ENCODE measurements around the gene LCN6.

LCN6 gene

DNA sequence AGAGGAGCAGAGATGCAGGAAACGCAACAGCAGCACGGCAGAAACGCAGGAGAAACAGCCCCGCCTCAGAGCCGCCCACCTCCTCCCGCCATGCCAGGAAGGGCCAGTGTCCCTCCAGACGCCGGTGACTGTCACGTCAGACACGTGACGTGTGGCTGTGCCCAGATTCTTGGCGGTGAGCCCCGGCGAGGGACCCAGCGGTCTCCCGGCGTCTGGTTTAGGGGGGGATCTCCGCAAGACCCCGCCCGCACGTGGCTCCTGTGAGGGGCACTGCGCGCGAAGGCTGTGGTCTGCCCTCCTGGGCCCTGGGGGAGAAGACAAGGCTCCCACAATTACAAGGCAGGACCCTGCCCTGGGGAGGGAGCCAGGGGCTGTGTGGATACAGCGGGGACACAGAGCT is 12.1 kb upstream of the LCN6 start:
- ChIA-PET CTCF (interaction anchor here (1.2 to 5.2 kb wide), 5 partner anchors 14 to 31 kb away, joined by 3 to 24 read pairs (median 17); partner anchors contain the start of gene LCN10), POLR2A (no interaction called here)
- no peak for DNase-seq (ENCODE audit: extremely low spot score)
- TF ChIP-seq, protein P1, sequence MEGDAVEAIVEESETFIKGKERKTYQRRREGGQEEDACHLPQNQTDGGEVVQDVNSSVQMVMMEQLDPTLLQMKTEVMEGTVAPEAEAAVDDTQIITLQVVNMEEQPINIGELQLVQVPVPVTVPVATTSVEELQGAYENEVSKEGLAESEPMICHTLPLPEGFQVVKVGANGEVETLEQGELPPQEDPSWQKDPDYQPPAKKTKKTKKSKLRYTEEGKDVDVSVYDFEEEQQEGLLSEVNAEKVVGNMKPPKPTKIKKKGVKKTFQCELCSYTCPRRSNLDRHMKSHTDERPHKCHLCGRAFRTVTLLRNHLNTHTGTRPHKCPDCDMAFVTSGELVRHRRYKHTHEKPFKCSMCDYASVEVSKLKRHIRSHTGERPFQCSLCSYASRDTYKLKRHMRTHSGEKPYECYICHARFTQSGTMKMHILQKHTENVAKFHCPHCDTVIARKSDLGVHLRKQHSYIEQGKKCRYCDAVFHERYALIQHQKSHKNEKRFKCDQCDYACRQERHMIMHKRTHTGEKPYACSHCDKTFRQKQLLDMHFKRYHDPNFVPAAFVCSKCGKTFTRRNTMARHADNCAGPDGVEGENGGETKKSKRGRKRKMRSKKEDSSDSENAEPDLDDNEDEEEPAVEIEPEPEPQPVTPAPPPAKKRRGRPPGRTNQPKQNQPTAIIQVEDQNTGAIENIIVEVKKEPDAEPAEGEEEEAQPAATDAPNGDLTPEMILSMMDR (IDR thresholded peaks at IDR 0.05; ENCODE audit: control extremely low read depth, extremely low read depth, low read depth, missing control alignments): no peak

GRCh38 chr9:136759436-136760325 is 11.4 kb upstream of the LCN6 start:
- POLR2A ChIA-PET: no interaction called here
- no peak for DNase-seq (ENCODE audit: extremely low spot score)
- TF ChIP-seq, protein P1 (IDR thresholded peaks at IDR 0.05; ENCODE audit: control extremely low read depth, extremely low read depth, low read depth, missing control alignments): no peak
- CTCF ChIA-PET: interaction anchor here (1.2 to 5.2 kb wide), 5 partner anchors 15 to 31 kb away, joined by 3 to 24 read pairs (median 17); partner anchors contain the start of gene LCN10

- TF ChIP-seq, protein P1 (IDR thresholded peaks at IDR 0.05; ENCODE audit: control extremely low read depth, extremely low read depth, low read depth, missing control alignments): no peak
- no peak for DNase-seq (ENCODE audit: extremely low spot score)
- ChIA-PET POLR2A (no interaction called here), CTCF (interaction anchor here (3.9 to 5.2 kb wide), 3 partner anchors 17 to 30 kb away, joined by 17 to 24 read pairs (median 20); partner anchors contain the start of gene LCN10)
Observed at GRCh38 chr9:136759001-136759400, 10.7 kb upstream of the LCN6 start.

DNA sequence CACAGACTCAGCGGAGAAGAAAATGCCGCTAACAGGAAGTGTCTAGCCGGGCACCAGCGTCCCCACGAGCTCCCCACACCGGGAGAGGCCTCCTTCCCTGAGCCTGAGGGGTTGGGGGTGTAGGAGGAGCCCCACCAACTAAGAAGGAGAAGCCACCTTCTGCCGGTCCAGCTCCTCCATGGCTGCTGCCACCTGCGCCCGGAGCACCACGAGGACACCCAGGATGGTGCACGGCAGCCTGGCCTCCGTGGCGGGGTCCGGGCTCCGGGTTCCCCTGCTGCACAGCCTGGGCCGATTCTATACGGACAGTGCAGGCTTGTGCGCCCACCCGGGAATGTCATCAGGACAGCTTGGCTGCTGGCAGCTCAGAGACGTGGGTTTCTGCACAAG is 9.4 kb upstream of the LCN6 start:
- no peak for DNase-seq (ENCODE audit: extremely low spot score)
- POLR2A ChIA-PET: interaction anchor here (0.5 kb wide), 1 partner anchor 27 kb away, joined by 4 read pairs; no protein-coding TSS in a partner anchor
- CTCF ChIA-PET: interaction anchor here (1.0 to 5.2 kb wide), 8 partner anchors 9 to 103 kb away, joined by 3 to 24 read pairs (median 4); partner anchors contain the start of gene LCN10
- TF ChIP-seq, protein P1 (IDR thresholded peaks at IDR 0.05; ENCODE audit: control extremely low read depth, extremely low read depth, low read depth, missing control alignments): no peak

GRCh38 chr9:136757328-136757727 is 9.0 kb upstream of the LCN6 start:
- DNase-seq (ENCODE audit: extremely low spot score): no peak
- TF ChIP-seq, protein P1 (IDR thresholded peaks at IDR 0.05; ENCODE audit: control extremely low read depth, extremely low read depth, low read depth, missing control alignments): no peak
- CTCF ChIA-PET: interaction anchor here (1.0 to 5.2 kb wide), 8 partner anchors 9 to 103 kb away, joined by 3 to 24 read pairs (median 4); partner anchors contain the start of gene LCN10
- POLR2A ChIA-PET: interaction anchor here (0.5 kb wide), 1 partner anchor 26 kb away, joined by 4 read pairs; no protein-coding TSS in a partner anchor

GRCh38 chr9:136756836-136757235 is 8.5 kb upstream of the LCN6 start:
- POLR2A ChIA-PET: no interaction called here
- no peak for DNase-seq (ENCODE audit: extremely low spot score)
- CTCF ChIA-PET: interaction anchor here (1.3 to 5.1 kb wide), 3 partner anchors 12 to 28 kb away, joined by 3 to 20 read pairs (median 6); no protein-coding TSS in a partner anchor
- TF ChIP-seq, protein P1 (IDR thresholded peaks at IDR 0.05; ENCODE audit: control extremely low read depth, extremely low read depth, low read depth, missing control alignments): no peak
